ENCODE measurements around the gene DMD.

GRCh38 chrX:31323658-31324057 is 1887.7 kb downstream of the DMD start:
- TF ChIP-seq EZH2 (IDR thresholded peaks at IDR 0.05) (no peak), POLR2AphosphoS5 (IDR thresholded peaks at IDR 0.05; ENCODE audit: borderline replicate concordance, low read depth, low read length) (no peak)
